Measurements from ENCODE around the gene PIK3C2B. TPM values are rescaled to one million over a fixed set of nuclear protein-coding genes. Genes with fewer than 3 reads are reported as not detected.

PIK3C2B gene
- total RNA-seq, 2 experiments from 2014 or later: 61.0 to 65.4 TPM

- peak overlapping the region; percentile 99 for H3K27ac Mint-ChIP-seq
- H3K4me3 Mint-ChIP-seq: peak overlapping the region; percentile 88
- H3K27me3 Mint-ChIP-seq (ENCODE audit: low read depth): peaks cover 4% of the 10 kb centered on the region
- intact Hi-C loops (cut with micrococcal nuclease): loop anchor here (1.0 to 10.0 kb wide), 5 partner anchors 11 to 641 kb away; partner anchors contain the start of genes PIK3C2B and SNRPE
- H3K36me3 Mint-ChIP-seq (ENCODE audit: low read depth): peaks cover 7% of the 10 kb centered on the region
- no peak for DNase-seq
- CTCF ChIA-PET: interaction anchor here (0.6 to 19.2 kb wide), 10 partner anchors 10 to 879 kb away, joined by 3 to 859 read pairs (median 7); partner anchors contain the start of genes ATP2B4, MDM4 and PIK3C2B
- H3K9me3 Mint-ChIP-seq: no peaks in the 10 kb centered on the region
- peaks cover 20% of the 10 kb centered on the region for H3K4me1 Mint-ChIP-seq (ENCODE audit: low read depth)
Observed at GRCh38 chr1:204505674-204506200, 11.1 kb upstream of the PIK3C2B start.

DNA sequence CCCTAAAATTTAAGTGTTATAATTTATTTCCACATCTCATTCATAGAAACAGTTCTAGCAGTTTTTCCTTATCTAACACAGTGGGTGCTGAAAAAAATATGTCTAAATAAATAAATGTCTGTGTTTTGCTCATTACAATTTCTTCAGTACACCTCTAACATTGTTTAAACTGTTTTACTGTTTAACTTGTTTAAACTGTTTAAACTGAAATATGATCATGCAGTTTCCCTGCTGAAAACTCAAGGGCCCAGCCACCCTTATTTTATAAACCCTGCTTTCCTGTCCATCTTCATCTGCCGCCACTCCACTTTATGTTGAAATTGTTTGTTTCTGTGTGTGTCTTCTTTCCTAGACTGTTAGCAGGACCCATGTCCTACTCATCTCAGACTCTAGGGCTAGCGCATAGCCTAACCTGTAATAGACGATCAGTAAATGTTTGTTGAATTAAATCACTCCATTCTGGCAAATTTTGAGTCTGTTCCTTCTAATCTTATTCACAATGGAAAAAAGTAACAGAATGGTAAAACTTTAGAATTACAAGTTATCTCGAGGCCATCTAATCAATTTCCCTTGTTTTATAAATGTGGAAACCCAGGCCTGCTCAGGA is 9.4 kb upstream of the PIK3C2B start:
- no peak overlapping the region for H3K4me3 Mint-ChIP-seq
- H3K27me3 Mint-ChIP-seq (ENCODE audit: low read depth): peaks cover 4% of the 10 kb centered on the region
- H3K27ac Mint-ChIP-seq: no peak overlapping the region
- intact Hi-C loops (cut with micrococcal nuclease): loop anchor here (1.0 to 10.0 kb wide), 8 partner anchors 9 to 639 kb away; partner anchors contain the start of gene SNRPE
- no peaks in the 10 kb centered on the region for H3K9me3 Mint-ChIP-seq
- peaks cover 7% of the 10 kb centered on the region for H3K36me3 Mint-ChIP-seq (ENCODE audit: low read depth)
- DNase-seq: no peak
- H3K4me1 Mint-ChIP-seq (ENCODE audit: low read depth): peaks cover 22% of the 10 kb centered on the region
- CTCF ChIA-PET: interaction anchor here (0.8 to 19.2 kb wide), 16 partner anchors 10 to 109 kb away, joined by 3 to 859 read pairs (median 6); partner anchors contain the start of genes MDM4 and PIK3C2B

GRCh38 chr1:204503122-204503912 is 8.7 kb upstream of the PIK3C2B start:
- H3K4me1 Mint-ChIP-seq (ENCODE audit: low read depth): peaks cover 25% of the 10 kb centered on the region
- no peak for DNase-seq
- intact Hi-C loops (cut with micrococcal nuclease): loop anchor here (1.0 to 10.0 kb wide), 8 partner anchors 8 to 639 kb away; partner anchors contain the start of gene SNRPE
- peaks cover 4% of the 10 kb centered on the region for H3K27me3 Mint-ChIP-seq (ENCODE audit: low read depth)
- H3K27ac Mint-ChIP-seq: no peak overlapping the region
- no peaks in the 10 kb centered on the region for H3K9me3 Mint-ChIP-seq
- CTCF ChIA-PET: interaction anchor here (0.6 to 19.2 kb wide), 31 partner anchors 10 to 341 kb away, joined by 3 to 859 read pairs (median 4); partner anchors contain the start of genes MDM4 and PIK3C2B
- H3K36me3 Mint-ChIP-seq (ENCODE audit: low read depth): peaks cover 7% of the 10 kb centered on the region
- H3K4me3 Mint-ChIP-seq: no peak overlapping the region

- H3K27ac Mint-ChIP-seq: no peak overlapping the region
- no peak overlapping the region for H3K4me3 Mint-ChIP-seq
- CTCF ChIA-PET: interaction anchor here (0.6 to 19.2 kb wide), 14 partner anchors 8 to 601 kb away, joined by 3 to 859 read pairs (median 4); partner anchors contain the start of gene PIK3C2B
- peaks cover 6% of the 10 kb centered on the region for H3K36me3 Mint-ChIP-seq (ENCODE audit: low read depth)
- peaks cover 19% of the 10 kb centered on the region for H3K4me1 Mint-ChIP-seq (ENCODE audit: low read depth)
- DNase-seq: no peak
- no peaks in the 10 kb centered on the region for H3K9me3 Mint-ChIP-seq
- H3K27me3 Mint-ChIP-seq (ENCODE audit: low read depth): peaks cover 4% of the 10 kb centered on the region
- intact Hi-C loops (cut with micrococcal nuclease): loop anchor here (2.0 to 10.0 kb wide), 4 partner anchors 139 to 637 kb away; partner anchors contain the start of gene SNRPE
Observed at GRCh38 chr1:204502241-204502640, 7.6 kb upstream of the PIK3C2B start.

- Mint-ChIP-seq H3K4me1 (ENCODE audit: low read depth) (peaks cover 28% of the 10 kb centered on the region), H3K27ac (no peak overlapping the region), H3K27me3 (ENCODE audit: low read depth) (no peaks in the 10 kb centered on the region), H3K36me3 (ENCODE audit: low read depth) (no peaks in the 10 kb centered on the region), H3K4me3 (no peak overlapping the region), H3K9me3 (no peaks in the 10 kb centered on the region)
- DNase-seq: no peak
- intact Hi-C loops (cut with micrococcal nuclease): loop anchor here (10.0 kb wide), 1 partner anchor 635 kb away; the partner anchor contains the start of gene SNRPE
- CTCF ChIA-PET: interaction anchor here (0.6 to 19.2 kb wide), 6 partner anchors 12 to 307 kb away, joined by 3 to 859 read pairs (median 5); no protein-coding TSS in a partner anchor
Observed at GRCh38 chr1:204499511-204500468, 5.2 kb upstream of the PIK3C2B start.

- Mint-ChIP-seq H3K4me3 (no peak overlapping the region), H3K36me3 (ENCODE audit: low read depth) (no peaks in the 10 kb centered on the region), H3K27me3 (ENCODE audit: low read depth) (no peaks in the 10 kb centered on the region), H3K4me1 (ENCODE audit: low read depth) (peaks cover 28% of the 10 kb centered on the region), H3K27ac (no peak overlapping the region), H3K9me3 (no peaks in the 10 kb centered on the region)
- DNase-seq: no peak
- CTCF ChIA-PET: interaction anchor here (0.7 to 19.2 kb wide), 3 partner anchors 20 to 292 kb away, joined by 3 to 859 read pairs (median 5); no protein-coding TSS in a partner anchor
- intact Hi-C loops (cut with micrococcal nuclease): no loop called here
Observed at GRCh38 chr1:204498981-204499380, 4.4 kb upstream of the PIK3C2B start.

DNA sequence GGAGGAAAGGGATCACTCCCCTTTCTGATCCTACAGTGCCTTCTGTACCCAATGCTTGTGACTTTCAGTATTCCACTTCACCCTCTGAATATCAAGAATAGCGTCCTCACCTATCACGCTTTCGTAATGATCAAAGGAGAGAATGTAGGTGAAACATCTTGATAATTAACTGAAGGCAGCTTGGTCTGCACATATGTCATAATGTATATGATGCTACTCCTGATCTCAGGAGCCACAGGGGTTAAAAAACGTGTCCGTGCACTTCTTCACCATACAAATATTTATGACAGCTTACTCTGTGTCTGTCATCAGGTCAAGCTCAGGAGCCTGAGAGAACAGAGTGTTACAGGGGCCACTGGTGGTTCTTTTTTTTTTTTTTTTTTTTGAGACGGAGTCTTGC is 1.2 kb upstream of the PIK3C2B start:
- Mint-ChIP-seq H3K36me3 (ENCODE audit: low read depth) (peaks cover 8% of the 10 kb centered on the region), H3K27ac (peak overlapping the region; percentile 77), H3K4me3 (peak overlapping the region; percentile 90), H3K4me1 (ENCODE audit: low read depth) (peaks cover 47% of the 10 kb centered on the region), H3K27me3 (ENCODE audit: low read depth) (no peaks in the 10 kb centered on the region), H3K9me3 (no peaks in the 10 kb centered on the region)
- intact Hi-C loops (cut with micrococcal nuclease): loop anchor here (1.0 to 2.0 kb wide), 4 partner anchors 8 to 65 kb away; partner anchors contain the start of gene MDM4
- CTCF ChIA-PET: interaction anchor here (0.9 to 19.2 kb wide), 4 partner anchors 7 to 55 kb away, joined by 6 to 859 read pairs (median 18); no protein-coding TSS in a partner anchor
- DNase-seq: no peak

DNA sequence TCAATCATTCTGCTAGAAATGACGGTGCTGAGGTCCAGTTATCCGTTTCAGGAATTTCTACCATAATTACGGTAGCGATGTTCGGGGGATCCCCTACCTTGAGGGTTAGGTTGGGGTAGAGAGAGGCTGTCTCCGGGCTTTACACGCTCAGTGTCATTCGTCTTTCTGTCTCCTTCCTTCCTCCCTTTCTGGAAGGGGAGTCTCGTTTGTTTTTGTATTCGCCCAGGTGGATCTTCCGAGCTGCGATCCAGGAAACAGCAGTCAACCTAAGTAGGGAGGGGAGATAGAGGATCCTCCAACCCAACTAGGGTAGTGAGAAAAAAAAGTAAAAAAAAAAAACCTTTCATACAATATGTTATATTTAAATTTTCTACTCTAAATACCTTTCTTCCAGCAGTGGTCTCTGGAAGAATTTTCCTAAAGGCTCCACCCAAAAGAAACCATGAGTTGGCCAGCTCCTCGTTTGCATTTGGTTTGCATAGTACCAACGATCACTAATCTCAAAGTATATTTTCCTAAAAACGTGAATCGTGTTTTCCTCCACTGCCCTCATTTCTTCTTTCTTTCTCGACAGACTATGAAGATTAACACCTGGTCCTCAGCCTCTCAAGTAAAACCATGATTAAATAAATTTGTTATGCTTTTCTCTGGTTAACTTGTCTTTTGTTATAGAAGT is 611 bp upstream of the PIK3C2B start:
- peaks cover 8% of the 10 kb centered on the region for H3K36me3 Mint-ChIP-seq (ENCODE audit: low read depth)
- CTCF ChIA-PET: interaction anchor here (1.1 to 19.2 kb wide), 7 partner anchors 8 to 312 kb away, joined by 3 to 859 read pairs (median 8); no protein-coding TSS in a partner anchor
- intact Hi-C loops (cut with micrococcal nuclease): loop anchor here (1.0 to 2.0 kb wide), 4 partner anchors 8 to 64 kb away; partner anchors contain the start of gene MDM4
- no peak for DNase-seq
- H3K4me1 Mint-ChIP-seq (ENCODE audit: low read depth): peaks cover 52% of the 10 kb centered on the region
- no peaks in the 10 kb centered on the region for H3K9me3 Mint-ChIP-seq
- H3K27me3 Mint-ChIP-seq (ENCODE audit: low read depth): no peaks in the 10 kb centered on the region
- peak overlapping the region; percentile 94 for H3K27ac Mint-ChIP-seq
- peak overlapping the region; percentile 90 for H3K4me3 Mint-ChIP-seq

DNA sequence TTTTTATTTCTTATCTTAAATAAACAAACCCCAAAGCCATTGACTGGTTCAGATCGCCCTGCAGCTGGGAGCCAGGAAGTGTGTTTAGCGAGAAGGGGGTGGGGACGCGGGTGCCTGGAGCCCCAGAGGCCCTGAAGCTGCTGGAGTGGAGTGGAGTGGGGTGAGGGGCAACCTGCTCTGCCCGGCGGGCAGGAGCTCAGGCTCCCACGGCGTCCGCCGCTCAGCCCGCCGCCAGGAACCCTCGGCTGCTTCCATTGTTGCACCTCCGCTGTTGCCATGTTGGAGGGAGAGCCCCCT is 673 bp downstream of the PIK3C2B start:
- Mint-ChIP-seq H3K9me3 (no peaks in the 10 kb centered on the region), H3K27ac (peak overlapping the region; percentile 71), H3K36me3 (ENCODE audit: low read depth) (peaks cover 10% of the 10 kb centered on the region), H3K4me3 (peak overlapping the region; percentile 90), H3K4me1 (ENCODE audit: low read depth) (peaks cover 56% of the 10 kb centered on the region), H3K27me3 (ENCODE audit: low read depth) (no peaks in the 10 kb centered on the region)
- DNase-seq: peak; percentile 70
- intact Hi-C loops (cut with micrococcal nuclease): loop anchor here (1.0 to 2.0 kb wide), 6 partner anchors 12 to 83 kb away; partner anchors contain the start of genes MDM4 and PPP1R15B
- CTCF ChIA-PET: interaction anchor here (0.6 to 19.2 kb wide), 11 partner anchors 9 to 332 kb away, joined by 3 to 859 read pairs (median 8); no protein-coding TSS in a partner anchor

- CTCF ChIA-PET: interaction anchor here (0.6 to 19.2 kb wide), 11 partner anchors 10 to 331 kb away, joined by 3 to 859 read pairs (median 8); no protein-coding TSS in a partner anchor
Observed at GRCh38 chr1:204493145-204493983, 1.2 kb downstream of the PIK3C2B start.

More at GRCh38 chr1:204493145-204493983, 1.2 kb downstream of the PIK3C2B start:
- peak overlapping the region; percentile 71 for H3K27ac Mint-ChIP-seq
- peak overlapping the region; percentile 90 for H3K4me3 Mint-ChIP-seq
- DNase-seq: peak; percentile 50
- H3K36me3 Mint-ChIP-seq (ENCODE audit: low read depth): peaks cover 14% of the 10 kb centered on the region
- intact Hi-C loops (cut with micrococcal nuclease): no loop called here
- H3K4me1 Mint-ChIP-seq (ENCODE audit: low read depth): peaks cover 57% of the 10 kb centered on the region
- no peaks in the 10 kb centered on the region for H3K27me3 Mint-ChIP-seq (ENCODE audit: low read depth)
- no peaks in the 10 kb centered on the region for H3K9me3 Mint-ChIP-seq
